GM18507 (cell line): ENCODE measurements around the gene PPL.
"Not testable (repeated sequence)": the region's sequence is repeated elsewhere in the genome, so short reads cannot be mapped to it uniquely, and the experiment has no call there.

Experiments used
- DNase-seq: peaks from one replicate; pipeline ENCODE4 v3.0.0; 2011; ENCODE audit warnings: low read depth; ENCODE audit not compliant: insufficient read length; ENCODE audit errors: extremely low spot score
- FAIRE-seq: peaks from 2 replicates; lab custom pipeline; 2011; peaks lifted over from hg19 to GRCh38; lab: Jason Lieb, UNC

The PPL gene

DNA sequence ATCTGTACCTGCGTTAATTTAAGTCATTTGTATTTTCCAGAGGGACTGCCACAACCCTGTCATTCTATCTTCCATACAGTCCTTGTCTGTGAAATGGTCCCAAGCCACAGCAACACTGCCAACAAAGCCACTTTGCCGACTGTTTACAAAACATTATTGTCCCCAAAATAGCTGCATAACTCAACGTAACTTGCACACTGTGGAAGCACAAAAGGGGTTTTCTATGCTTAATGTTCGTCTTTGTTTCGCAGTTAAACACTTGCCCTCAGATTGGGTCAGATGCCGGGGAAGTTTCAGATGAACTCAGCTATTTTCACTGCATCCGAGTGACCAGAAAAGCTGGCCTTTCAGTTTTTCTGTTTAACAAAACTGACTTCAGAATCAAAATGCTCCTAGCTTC is 25.8 kb upstream of the PPL start:
- no peak for DNase-seq
- no peak for FAIRE-seq

- no peak for FAIRE-seq
- no peak for DNase-seq
These were observed 23.6 kb upstream of the PPL start for GRCh38 chr16:4960579-4960978.

- no peak for FAIRE-seq
- DNase-seq: no peak
These were observed 21.8 kb upstream of the PPL start for GRCh38 chr16:4958510-4959438.

DNA sequence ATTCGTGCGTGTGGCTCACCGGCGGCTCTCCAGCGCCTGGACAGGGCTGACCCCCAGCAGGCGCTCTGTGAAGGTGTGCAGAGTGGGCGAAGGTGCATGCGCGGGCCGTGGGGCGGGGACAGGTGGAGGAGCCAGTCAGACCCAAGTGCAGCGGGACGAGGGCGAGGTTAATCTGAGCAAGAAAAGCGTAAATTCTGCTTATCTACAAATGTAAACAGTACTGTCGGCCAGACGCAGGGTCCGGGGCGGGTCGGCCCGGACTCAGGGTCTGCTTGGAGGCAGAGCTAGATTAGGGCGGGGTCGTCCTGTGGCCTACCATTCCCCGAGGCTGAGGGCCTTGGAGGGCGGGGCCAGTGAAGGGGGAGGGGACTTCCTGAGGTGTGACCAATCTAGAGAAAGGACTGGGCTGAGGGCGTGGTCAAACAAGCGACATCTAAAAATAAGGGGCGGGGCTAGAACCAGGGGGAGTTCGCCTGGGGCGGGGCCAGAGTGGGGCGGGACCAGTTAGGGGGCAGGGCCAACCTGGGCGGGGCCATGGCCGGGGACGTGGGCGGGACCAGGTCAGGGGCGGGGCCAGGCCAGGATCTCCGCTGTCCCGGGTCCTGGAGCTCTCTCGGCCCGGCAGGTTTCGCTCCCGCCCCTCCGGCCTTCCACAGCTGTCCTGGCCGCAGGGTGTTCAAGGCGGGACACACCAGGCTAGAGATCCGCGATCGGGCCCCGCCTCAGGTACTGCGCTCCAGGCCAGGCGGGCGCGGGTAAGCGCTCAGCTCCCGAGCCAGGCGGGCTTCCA is 21.0 kb upstream of the PPL start, which contains the start of gene SEC14L5:
Gene SEC14L5 (plus strand): TSS at position 611 of the 790 bp plus-strand sequence. CDS start 994 bp downstream, outside the sequence.
- DNase-seq: peak; percentile 94
- peak; percentile 93 for FAIRE-seq

DNA sequence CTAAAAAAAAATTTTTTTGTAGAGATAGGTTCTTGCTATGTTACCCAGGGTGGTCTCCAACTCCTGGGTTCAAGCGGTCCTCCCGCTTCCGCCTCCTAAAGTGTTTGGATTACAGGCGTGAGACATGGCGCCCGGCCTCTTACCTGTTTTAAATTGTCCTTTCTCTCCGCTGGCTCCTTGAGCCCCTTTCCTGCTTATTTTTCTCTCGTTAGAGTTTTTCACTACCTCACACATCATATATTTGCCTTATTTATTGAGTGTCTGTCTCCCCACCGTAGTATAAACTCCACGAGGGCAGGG is 20.4 kb upstream of the PPL start:
- FAIRE-seq (no peak), DNase-seq (no peak)

DNA sequence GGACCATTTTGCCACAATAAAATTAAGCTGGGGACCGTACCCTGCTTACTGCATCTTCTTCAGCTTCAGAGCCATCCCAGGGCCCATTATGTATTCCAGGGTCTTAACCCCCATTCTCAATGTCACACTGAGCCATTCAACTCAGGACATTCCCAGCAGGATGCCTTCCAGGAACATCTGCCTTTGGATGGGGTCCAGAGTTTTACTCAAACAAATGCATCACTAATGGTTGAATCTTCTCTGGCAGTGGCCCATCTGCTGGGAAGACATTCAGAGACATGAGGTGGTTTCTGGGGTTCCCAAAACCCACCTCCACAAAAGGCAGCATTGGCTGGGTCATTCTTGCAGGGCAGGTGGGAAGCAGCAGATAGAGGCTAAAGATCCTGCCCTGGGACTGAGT is 17.8 kb upstream of the PPL start:
- DNase-seq (no peak), FAIRE-seq (no peak)

DNA sequence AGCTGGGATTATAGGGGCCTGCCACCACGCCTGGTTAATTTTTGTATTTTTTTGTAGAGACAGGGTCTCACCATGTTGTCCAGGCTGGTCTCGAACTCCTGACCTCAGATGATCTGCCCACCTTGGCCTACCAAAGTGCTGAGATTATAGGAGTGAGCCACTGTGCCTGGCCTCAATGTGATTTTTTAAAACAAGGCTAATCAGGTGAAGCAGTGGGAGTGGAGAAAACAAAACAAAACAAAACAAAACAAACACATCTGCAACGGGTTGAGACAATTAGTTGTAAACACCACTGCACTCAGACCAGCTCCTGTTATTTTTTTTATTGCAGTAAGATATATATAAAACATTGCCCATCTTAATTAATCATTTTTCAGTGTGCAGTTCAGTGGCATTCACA is 14.6 kb upstream of the PPL start:
- not testable (repeated sequence) for FAIRE-seq, DNase-seq

- FAIRE-seq: no peak
- DNase-seq: no peak
These were observed 13.0 kb upstream of the PPL start for GRCh38 chr16:4949986-4950385.

DNA sequence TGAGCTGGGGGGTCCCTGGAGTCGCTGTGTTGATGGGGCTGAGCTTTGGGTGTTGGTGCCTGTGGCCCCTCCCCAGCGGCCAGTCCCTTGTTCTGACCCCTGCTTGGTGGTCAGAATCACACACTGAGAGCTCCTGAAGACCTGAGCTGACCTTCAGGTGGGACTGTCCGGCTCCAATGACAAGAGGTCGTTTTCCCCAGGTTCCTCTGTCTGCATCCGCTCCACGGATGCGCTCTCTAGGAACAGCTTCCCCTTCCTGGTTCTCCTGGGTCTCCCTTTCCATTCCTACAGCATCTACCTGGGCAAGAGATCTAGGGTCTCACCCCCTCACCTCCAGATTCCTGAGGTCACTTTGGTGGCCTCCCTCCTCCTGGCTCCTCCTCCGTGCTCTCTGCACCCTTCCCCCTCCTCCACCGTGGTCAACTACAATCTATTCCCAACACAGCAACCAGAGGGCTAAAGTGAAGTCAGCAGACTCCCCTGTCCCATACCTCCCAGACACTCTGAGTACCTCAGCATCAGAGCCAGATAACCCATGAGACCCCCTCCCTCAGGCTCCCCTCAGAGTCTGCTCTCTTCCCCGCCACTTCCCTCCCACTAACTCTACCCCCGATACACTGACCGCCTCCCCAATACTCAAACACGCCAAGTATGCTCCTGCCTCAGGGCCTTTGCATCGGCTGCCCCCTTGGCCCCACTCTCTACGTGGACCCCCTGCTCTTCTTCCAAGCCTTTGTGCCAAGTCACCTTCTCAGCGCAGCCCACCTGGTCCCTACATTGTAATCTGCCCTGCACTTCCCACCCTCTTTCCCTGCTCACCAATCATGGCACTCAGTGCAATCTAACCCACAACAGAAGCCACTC is 12.2 kb upstream of the PPL start:
- no peak for DNase-seq
- no peak for FAIRE-seq

DNA sequence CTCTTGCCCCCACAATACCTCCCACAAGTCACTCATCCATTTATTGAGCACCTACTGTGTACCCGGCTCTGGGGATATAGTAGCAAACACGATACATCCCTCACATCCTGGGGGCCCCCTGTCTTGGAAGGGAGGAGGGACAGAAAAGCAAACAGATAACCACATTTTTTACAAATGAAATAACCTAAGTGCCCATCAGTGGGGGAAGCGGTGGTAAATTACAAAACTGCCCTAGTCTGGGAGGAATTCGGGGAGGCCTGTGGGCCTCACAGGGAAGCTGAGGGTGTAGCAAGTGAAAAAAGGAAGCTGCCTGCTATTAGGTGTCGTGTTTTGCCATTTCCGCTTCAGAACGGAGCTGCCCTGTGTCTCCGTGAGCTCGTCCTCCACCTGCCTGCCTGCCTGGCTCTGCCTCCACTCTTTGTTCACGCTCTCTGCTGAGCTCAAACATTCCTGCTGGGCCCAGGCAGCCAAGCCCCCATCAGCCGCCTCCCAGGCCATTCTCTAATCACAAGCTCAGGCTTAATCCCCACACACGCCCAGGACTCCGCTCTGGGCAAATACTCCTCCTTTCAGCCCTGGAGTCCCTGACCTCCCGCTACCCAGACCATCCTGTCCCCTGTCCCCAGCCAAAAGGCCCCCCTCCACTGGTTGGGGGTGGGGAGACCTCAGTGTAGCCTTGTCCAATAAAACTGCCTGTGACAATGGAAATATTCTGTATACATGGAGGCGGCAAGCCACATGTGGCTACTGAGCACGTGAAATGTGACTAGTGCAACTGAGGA is 11.0 kb upstream of the PPL start:
- DNase-seq (no peak), FAIRE-seq (no peak)

DNA sequence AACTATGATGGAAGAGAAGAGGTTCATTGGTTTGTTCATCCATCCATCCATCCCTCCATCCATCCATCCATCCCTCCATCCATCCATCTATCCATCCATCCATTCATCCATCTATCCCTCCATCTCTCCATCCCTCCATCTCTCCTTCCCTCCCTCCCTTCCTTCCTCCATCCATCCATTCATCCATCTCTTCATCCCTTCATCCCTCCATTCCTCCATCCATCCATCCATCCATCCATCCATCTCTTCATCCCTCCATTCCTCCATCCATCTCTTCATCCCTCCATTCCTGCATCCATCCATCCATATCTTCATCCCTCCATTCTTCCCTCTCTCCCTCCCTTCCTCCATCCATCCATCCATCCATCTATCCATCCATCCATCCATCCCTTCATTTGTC is 10.0 kb upstream of the PPL start:
- FAIRE-seq (no peak), DNase-seq (no peak)

DNA sequence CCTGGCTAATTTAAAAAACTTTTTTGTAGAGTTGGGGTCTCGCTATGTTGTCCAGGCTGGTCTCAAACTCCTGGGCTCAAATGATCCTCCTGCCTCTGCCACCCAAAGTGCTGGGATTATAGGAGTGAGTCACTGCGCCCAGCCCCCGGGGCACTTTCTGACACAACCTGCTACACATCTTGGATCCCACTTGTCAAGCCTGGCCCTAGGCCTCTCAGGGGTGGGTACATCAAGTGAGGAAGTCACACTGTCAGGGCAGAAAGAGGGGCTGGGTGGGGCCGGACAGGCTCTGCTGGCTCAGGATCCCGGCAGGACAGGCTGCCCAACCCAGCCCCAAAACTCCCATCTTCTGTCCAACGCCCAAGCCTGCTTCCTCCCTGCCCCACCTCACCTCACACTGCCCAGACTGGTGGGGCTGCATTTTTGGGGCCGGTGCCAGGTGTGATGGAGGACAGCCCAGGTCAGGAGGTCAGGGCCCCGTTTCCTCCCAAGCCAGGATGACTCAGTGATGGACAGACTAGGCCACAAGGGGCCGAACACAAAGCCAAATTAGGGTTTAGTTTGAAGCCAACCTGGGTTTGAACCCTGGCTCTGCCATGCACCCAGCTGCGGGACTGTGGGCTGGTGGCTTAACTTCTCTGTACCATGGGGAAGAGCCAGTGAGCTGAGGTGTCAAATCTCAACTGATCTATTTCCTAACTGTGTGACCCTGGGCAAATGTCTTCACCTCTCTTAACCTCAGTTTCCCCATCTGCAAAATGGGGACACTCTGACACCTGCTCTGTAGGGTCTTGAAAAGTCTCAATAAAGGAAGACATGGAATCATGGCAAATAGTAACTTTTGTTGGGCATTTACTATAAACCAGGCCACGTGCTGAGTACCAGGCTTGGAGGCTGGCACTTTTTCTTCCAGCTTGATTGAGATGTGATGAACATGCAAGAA is 8.9 kb upstream of the PPL start:
- DNase-seq (no peak), FAIRE-seq (no peak)

DNA sequence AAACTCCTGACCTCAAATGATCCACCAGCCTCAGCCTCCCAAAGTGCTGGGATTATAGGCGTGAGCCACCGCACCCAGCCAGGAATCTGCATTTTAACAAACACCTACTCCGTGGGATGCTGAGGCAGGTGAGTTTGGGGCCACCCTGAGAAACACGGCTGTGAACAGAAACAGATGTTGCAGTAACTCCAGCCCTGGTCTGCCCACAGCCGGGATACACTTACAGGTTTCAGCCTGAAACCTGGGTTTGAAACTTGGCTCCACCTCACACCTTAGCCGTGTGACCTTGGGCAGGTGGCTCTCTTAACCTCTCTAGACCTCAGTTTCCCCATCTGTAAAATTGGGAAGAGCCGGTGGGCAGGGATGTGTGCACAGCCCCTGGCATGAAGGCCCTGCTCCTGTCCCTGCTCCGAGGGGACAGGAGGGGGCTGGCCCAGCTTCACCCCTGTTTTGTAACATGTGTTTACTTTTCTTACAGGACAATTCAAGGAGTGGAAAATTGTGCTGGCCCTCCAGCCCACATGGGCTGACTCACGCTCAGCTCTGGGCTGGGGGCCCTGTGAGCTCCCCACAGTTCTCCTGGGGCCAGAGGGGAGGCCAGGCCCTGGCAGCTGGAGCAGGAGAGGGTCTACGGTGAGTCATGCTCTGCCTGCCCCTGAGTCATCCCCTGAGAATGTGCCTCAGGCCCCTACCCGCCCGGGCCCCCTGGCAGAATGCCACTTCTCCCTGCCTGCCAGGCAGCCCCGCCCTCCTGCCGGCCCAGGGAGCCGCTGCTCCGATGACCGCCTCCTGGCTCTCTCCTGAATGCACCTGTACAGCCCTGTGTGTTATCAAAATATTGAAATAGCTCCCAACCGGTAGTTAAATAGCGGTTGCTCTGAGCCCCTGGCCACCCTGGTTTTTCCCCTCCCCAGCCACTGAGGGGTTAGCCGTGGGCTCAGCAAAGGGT is 7.7 kb upstream of the PPL start:
- FAIRE-seq: no peak
- DNase-seq: no peak

DNA sequence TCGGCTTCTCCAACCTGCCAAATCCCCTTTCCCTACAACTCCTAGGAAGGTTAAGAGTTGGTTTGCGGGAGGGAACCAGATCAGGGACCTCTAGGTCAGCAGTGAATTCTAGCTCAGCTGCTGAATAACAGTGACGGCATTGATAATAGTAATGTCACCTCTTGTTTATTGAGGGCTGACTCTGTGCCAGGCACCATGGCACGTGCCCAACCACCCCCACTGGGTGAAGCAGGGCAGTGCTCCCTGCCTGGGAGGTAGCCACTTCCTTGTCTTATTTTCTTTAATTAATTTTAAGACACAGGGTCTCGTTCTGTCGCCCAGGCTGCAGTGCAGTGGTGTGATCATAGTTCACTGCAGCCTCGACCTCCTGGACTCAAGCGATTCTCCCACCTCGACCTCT is 5.5 kb upstream of the PPL start:
- FAIRE-seq: no peak
- no peak for DNase-seq

GRCh38 chr16:4940719-4941118 is 3.8 kb upstream of the PPL start:
- no peak for DNase-seq
- no peak for FAIRE-seq

- no peak for FAIRE-seq
- no peak for DNase-seq
These were observed 1.7 kb upstream of the PPL start for GRCh38 chr16:4938683-4939030.
